GM12891 (cell line): ENCODE results near the gene ZDHHC14.

Experiments used
- DNase-seq: peaks from one replicate; pipeline ENCODE4 v3.0.0; 2011; ENCODE audit warnings: low spot score; ENCODE audit not compliant: insufficient read length
- FAIRE-seq: peaks from 2 replicates; lab custom pipeline; 2011; peaks lifted over from hg19 to GRCh38; lab: Jason Lieb, UNC
- PAX5 ChIP-seq: IDR thresholded peaks from 2 replicates; pipeline ENCODE4 v1.6.1; 2011; ENCODE audit warnings: low read length, moderate library complexity, mild to moderate bottlenecking; ENCODE audit not compliant: insufficient read depth, severe bottlenecking
- POLR2A ChIP-seq: IDR thresholded peaks from 2 replicates; pipeline ENCODE4 v1.6.1; 2011; ENCODE audit warnings: low read depth, low read length, control low read depth
- POLR2AphosphoS5 ChIP-seq: IDR thresholded peaks from 2 replicates; pipeline ENCODE4 v1.6.1; 2011; ENCODE audit warnings: low read depth, low read length, control low read depth
- POU2F2 ChIP-seq: IDR thresholded peaks from 2 replicates; pipeline ENCODE4 v1.6.1; 2011; ENCODE audit warnings: low read depth, mild to moderate bottlenecking, control low read depth, low read length, moderate library complexity
- SPI1 ChIP-seq: IDR thresholded peaks from 2 replicates; pipeline ENCODE4 v1.6.1; 2011; ENCODE audit warnings: low read depth, low read length, control low read depth
- TAF1 ChIP-seq: IDR thresholded peaks from 2 replicates; pipeline ENCODE4 v1.6.1; 2011; ENCODE audit warnings: low read depth, low read length, control low read depth

ZDHHC14 gene

GRCh38 chr6:157488058-157488457 lies 107.1 kb downstream of the ZDHHC14 start:
- FAIRE-seq (no peak), DNase-seq (no peak)
- no peak for TF ChIP-seq TAF1
- no peak for TF ChIP-seq POLR2A
- no peak for TF ChIP-seq POU2F2
- TF ChIP-seq SPI1 = no peak
- TF ChIP-seq POLR2AphosphoS5 = no peak
- no peak for TF ChIP-seq PAX5

- no peak for FAIRE-seq
- TF ChIP-seq POU2F2 = no peak
- no peak for TF ChIP-seq SPI1
- no peak for TF ChIP-seq POLR2AphosphoS5
- no peak for TF ChIP-seq PAX5
- no peak for TF ChIP-seq TAF1
- TF ChIP-seq POLR2A = no peak
- DNase-seq = no peak
Observed at GRCh38 chr6:157488716-157489118, 107.7 kb downstream of the ZDHHC14 start.

GRCh38 chr6:157490611-157491269 lies 109.8 kb downstream of the ZDHHC14 start:
- FAIRE-seq (no peak), DNase-seq (no peak)
- TF ChIP-seq SPI1 (no peak), POU2F2 (no peak), PAX5 (no peak), POLR2AphosphoS5 (no peak), POLR2A (no peak), TAF1 (no peak)

GRCh38 chr6:157491571-157492232 lies 110.7 kb downstream of the ZDHHC14 start:
- DNase-seq = no peak
- no peak for FAIRE-seq
- TF ChIP-seq POLR2AphosphoS5 (no peak), TAF1 (no peak), POLR2A (no peak), POU2F2 (no peak), SPI1 (no peak), PAX5 (no peak)

- FAIRE-seq (no peak), DNase-seq (no peak)
- TF ChIP-seq POLR2AphosphoS5 = no peak
Observed at GRCh38 chr6:157492249-157492648, 111.3 kb downstream of the ZDHHC14 start.

GRCh38 chr6:157492741-157493140 lies 111.8 kb downstream of the ZDHHC14 start:
- DNase-seq = no peak
- TF ChIP-seq SPI1 (no peak), POU2F2 (no peak), PAX5 (no peak)
- no peak for FAIRE-seq

- DNase-seq (no peak), FAIRE-seq (no peak)
- TF ChIP-seq POU2F2 (no peak), TAF1 (no peak)
Observed at GRCh38 chr6:157493173-157493572, 112.2 kb downstream of the ZDHHC14 start.

GRCh38 chr6:157493576-157493975 lies 112.6 kb downstream of the ZDHHC14 start:
- TF ChIP-seq POLR2AphosphoS5 = no peak
- TF ChIP-seq TAF1 = no peak
- no peak for TF ChIP-seq SPI1
- TF ChIP-seq PAX5 = no peak
- TF ChIP-seq POLR2A = no peak
- no peak for TF ChIP-seq POU2F2
- FAIRE-seq (no peak), DNase-seq (no peak)

GRCh38 chr6:157494132-157494710 lies 113.2 kb downstream of the ZDHHC14 start:
- TF ChIP-seq PAX5 = no peak
- no peak for TF ChIP-seq POU2F2
- TF ChIP-seq SPI1 = no peak
- TF ChIP-seq POLR2AphosphoS5 = no peak
- no peak for TF ChIP-seq TAF1
- no peak for TF ChIP-seq POLR2A

GRCh38 chr6:157496534-157497095 lies 115.6 kb downstream of the ZDHHC14 start:
- TF ChIP-seq SPI1 (no peak), PAX5 (no peak), TAF1 (no peak), POU2F2 (no peak), POLR2AphosphoS5 (no peak), POLR2A (no peak)
- DNase-seq (no peak), FAIRE-seq (no peak)

More at GRCh38 chr6:157494132-157494710, 113.2 kb downstream of the ZDHHC14 start:
- FAIRE-seq = no peak
- no peak for DNase-seq
